Measurements from ENCODE around the gene AMPH.

Gene AMPH

DNA sequence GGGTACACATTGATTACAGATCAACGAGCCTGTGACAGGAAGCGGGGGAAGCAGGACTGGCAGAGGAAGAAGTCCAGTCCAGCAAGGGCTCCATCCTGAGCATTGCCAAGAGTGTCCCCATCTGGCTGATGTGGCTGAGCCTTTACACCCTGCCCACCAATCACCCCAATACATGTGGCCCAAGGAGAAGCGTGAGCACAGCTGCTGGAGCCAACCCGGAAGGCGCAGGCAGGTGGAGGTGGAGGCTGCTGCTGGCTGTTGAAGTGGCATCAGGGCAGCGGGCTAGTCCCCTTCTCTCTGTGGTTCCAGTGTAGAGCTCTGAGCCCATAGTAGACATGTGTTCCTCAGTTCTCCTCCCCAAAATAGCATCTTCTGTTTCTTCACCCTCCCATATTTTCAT is 6.8 kb upstream of the AMPH start:
- Histone ChIP-seq H3K36me3 (ENCODE audit: low read length) (no peaks in the 10 kb centered on the region), H2AFZ (ENCODE audit: low read depth, low read length, severe bottlenecking) (no peak overlapping the region), H4K20me1 (ENCODE audit: low read depth, low read length) (no peaks in the 10 kb centered on the region), H3K4me3 (ENCODE audit: insufficient read depth, low read length, poor library complexity, severe bottlenecking) (no peak overlapping the region), H3K4me2 (ENCODE audit: low read depth, low read length, poor library complexity, severe bottlenecking) (no peak overlapping the region), H3K9ac (ENCODE audit: low read length) (no peak overlapping the region), H3K9me3 (ENCODE audit: insufficient read depth, low read length) (no peaks in the 10 kb centered on the region), H3K27me3 (ENCODE audit: low read length) (no peaks in the 10 kb centered on the region), H3F3A (ENCODE audit: insufficient read depth) (no peaks in the 10 kb centered on the region), H3K9me2 (replicated peaks; ENCODE audit: insufficient read depth, low read length) (no peaks in the 10 kb centered on the region), H3K27ac (ENCODE audit: low read depth, low read length) (no peak overlapping the region), H3K79me2 (ENCODE audit: insufficient read depth, low read length) (no peaks in the 10 kb centered on the region)
- TF ChIP-seq CTCF (IDR thresholded peaks at IDR 0.05; ENCODE audit: insufficient read depth, low read length, poor library complexity, severe bottlenecking) = no peak
- no peak for TF ChIP-seq EZH2phosphoT487 (conservative IDR thresholded peaks at IDR 0.05; ENCODE audit: low read length)

GRCh38 chr7:38632411-38632810 is 1.2 kb upstream of the AMPH start:
- no peaks in the 10 kb centered on the region for H4K20me1 ChIP-seq (ENCODE audit: low read depth, low read length)
- no peak overlapping the region for H3K4me3 ChIP-seq (ENCODE audit: insufficient read depth, low read length, poor library complexity, severe bottlenecking)
- H3F3A ChIP-seq (ENCODE audit: insufficient read depth) = no peaks in the 10 kb centered on the region
- TF ChIP-seq CTCF (IDR thresholded peaks at IDR 0.05; ENCODE audit: insufficient read depth, low read length, poor library complexity, severe bottlenecking) (no peak), EZH2phosphoT487 (conservative IDR thresholded peaks at IDR 0.05; ENCODE audit: low read length) (no peak)
- H3K4me2 ChIP-seq (ENCODE audit: low read depth, low read length, poor library complexity, severe bottlenecking) = no peak overlapping the region
- H3K9me2 ChIP-seq (replicated peaks; ENCODE audit: insufficient read depth, low read length) = no peaks in the 10 kb centered on the region
- no peaks in the 10 kb centered on the region for H3K9me3 ChIP-seq (ENCODE audit: insufficient read depth, low read length)
- no peak overlapping the region for H3K9ac ChIP-seq (ENCODE audit: low read length)
- no peaks in the 10 kb centered on the region for H3K27me3 ChIP-seq (ENCODE audit: low read length)
- H3K79me2 ChIP-seq (ENCODE audit: insufficient read depth, low read length) = no peaks in the 10 kb centered on the region
- H3K36me3 ChIP-seq (ENCODE audit: low read length) = no peaks in the 10 kb centered on the region
- H3K27ac ChIP-seq (ENCODE audit: low read depth, low read length) = no peak overlapping the region
- H2AFZ ChIP-seq (ENCODE audit: low read depth, low read length, severe bottlenecking) = no peak overlapping the region

DNA sequence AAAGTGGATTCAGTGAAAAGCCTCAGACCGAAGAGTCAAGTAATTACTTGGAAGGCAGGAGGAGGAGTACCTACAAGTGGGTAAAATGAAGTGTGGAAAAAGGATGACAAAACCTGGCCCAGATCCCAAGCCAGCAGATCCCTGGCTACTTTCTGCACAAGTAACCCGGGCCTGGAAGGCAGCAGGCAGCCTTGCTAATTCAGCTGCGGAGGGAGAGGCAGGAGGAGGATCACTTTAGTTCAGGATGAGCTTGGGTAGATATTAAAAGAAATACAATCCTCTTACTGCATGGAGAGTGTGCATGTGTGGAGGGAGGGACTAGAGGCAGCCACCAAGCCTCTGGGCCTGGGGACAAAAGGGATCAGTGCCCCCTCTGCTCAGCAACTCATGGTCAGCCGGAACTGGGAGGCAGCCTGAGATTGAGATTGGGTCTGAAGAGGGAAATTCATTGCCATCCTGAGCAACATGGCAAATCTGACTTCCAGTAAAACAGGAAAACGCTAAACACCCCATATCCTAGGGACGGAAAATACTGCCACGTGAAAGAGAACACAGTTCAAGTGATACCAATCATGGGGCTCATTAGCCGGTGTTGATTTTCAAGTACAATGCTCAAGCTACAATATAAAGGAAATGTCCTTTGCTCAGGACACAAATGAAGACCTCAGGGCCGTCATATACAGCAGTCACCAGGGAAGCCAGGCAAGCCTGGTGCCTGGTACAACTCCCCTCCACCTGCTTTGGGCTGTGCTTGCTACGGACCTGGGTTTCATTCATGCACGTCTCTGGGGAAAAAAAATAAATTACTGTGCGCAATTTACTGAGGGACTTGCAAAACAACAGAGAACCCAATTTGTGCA is 1.3 kb downstream of the AMPH start:
- Histone ChIP-seq H3K36me3 (ENCODE audit: low read length) (no peaks in the 10 kb centered on the region), H3K27ac (ENCODE audit: low read depth, low read length) (no peak overlapping the region), H4K20me1 (ENCODE audit: low read depth, low read length) (no peaks in the 10 kb centered on the region), H3K9ac (ENCODE audit: low read length) (no peak overlapping the region), H3K9me2 (replicated peaks; ENCODE audit: insufficient read depth, low read length) (no peaks in the 10 kb centered on the region), H2AFZ (ENCODE audit: low read depth, low read length, severe bottlenecking) (no peak overlapping the region), H3F3A (ENCODE audit: insufficient read depth) (no peaks in the 10 kb centered on the region), H3K79me2 (ENCODE audit: insufficient read depth, low read length) (no peaks in the 10 kb centered on the region), H3K4me2 (ENCODE audit: low read depth, low read length, poor library complexity, severe bottlenecking) (no peak overlapping the region), H3K4me3 (ENCODE audit: insufficient read depth, low read length, poor library complexity, severe bottlenecking) (no peak overlapping the region), H3K9me3 (ENCODE audit: insufficient read depth, low read length) (peaks cover 7% of the 10 kb centered on the region; the same call in 1 of the 2 replicates), H3K27me3 (ENCODE audit: low read length) (no peaks in the 10 kb centered on the region)
- no peak for TF ChIP-seq EZH2phosphoT487 (conservative IDR thresholded peaks at IDR 0.05; ENCODE audit: low read length)

All from SU-DHL-6 (cell line).